H9 (cell line): ENCODE data around the gene MYH11. TPM values are rescaled to one million over a fixed set of nuclear protein-coding genes. Genes with fewer than 3 reads are reported as not detected.

Source experiments
- DNase-seq: peaks from one replicate; pipeline ENCODE4 v3.0.0-alpha.2; 2017
- H2AFZ ChIP-seq: one replicate; pipeline ENCODE4 v1.6.1; 2013; ENCODE audit warnings: mild to moderate bottlenecking, low read length, control low read depth, moderate library complexity
- H2AK5ac ChIP-seq: 2 replicates; pipeline ENCODE4 v1.6.1; 2013; ENCODE audit warnings: low read length, control low read depth, mixed read lengths; ENCODE audit not compliant: insufficient read length
- H2BK120ac ChIP-seq: one replicate; pipeline ENCODE4 v1.6.1; 2013; ENCODE audit warnings: low read depth, mild to moderate bottlenecking, low read length, control low read depth, inconsistent platforms; ENCODE audit not compliant: poor library complexity, severe bottlenecking
- H2BK12ac ChIP-seq: 2 replicates; pipeline ENCODE4 v1.6.1; 2013; ENCODE audit warnings: low read length, control low read depth, mixed read lengths, low read depth; ENCODE audit not compliant: insufficient read length
- H2BK15ac ChIP-seq: 2 replicates; pipeline ENCODE4 v1.6.1; 2013; ENCODE audit warnings: low read depth, low read length, control low read depth
- H2BK20ac ChIP-seq: one replicate; pipeline ENCODE4 v1.6.1; 2013; ENCODE audit warnings: low read depth, mild to moderate bottlenecking, low read length, control low read depth, inconsistent platforms; ENCODE audit not compliant: poor library complexity, severe bottlenecking
- H2BK5ac ChIP-seq: 2 replicates; pipeline ENCODE4 v1.6.1; 2013; ENCODE audit warnings: low read length, control low read depth, mixed read lengths; ENCODE audit not compliant: insufficient read length
- H3K14ac ChIP-seq: 2 replicates; pipeline ENCODE4 v1.6.1; 2013; ENCODE audit warnings: low read length, control low read depth; ENCODE audit not compliant: insufficient read depth
- H3K18ac ChIP-seq: 2 replicates; pipeline ENCODE4 v1.6.1; 2013; ENCODE audit warnings: low read depth, mild to moderate bottlenecking, mixed read lengths, low read length, control low read depth; ENCODE audit not compliant: insufficient read length
- H3K23ac ChIP-seq: 2 replicates; pipeline ENCODE4 v1.6.1; 2013; ENCODE audit warnings: low read length, control low read depth, mixed read lengths, low read depth; ENCODE audit not compliant: insufficient read length
- H3K23me2 ChIP-seq: 2 replicates; pipeline ENCODE4 v1.6.1; 2013; ENCODE audit warnings: low read depth, mild to moderate bottlenecking, mixed read lengths, low read length, control low read depth; ENCODE audit not compliant: insufficient read length, poor library complexity, severe bottlenecking
- H3K27ac ChIP-seq: 2 replicates; pipeline ENCODE4 v1.5.1; 2013; ENCODE audit warnings: low read length, control low read depth, mixed read lengths, low read depth; ENCODE audit not compliant: insufficient read length
- H3K27me3 ChIP-seq: 2 replicates; pipeline ENCODE4 v1.6.1; 2013; ENCODE audit warnings: low read length, control low read depth, inconsistent platforms; ENCODE audit not compliant: insufficient read depth
- H3K4ac ChIP-seq: 2 replicates; pipeline ENCODE4 v1.6.1; 2013; ENCODE audit warnings: low read depth, mild to moderate bottlenecking, control low read depth, inconsistent platforms, low read length, moderate library complexity
- H3K4me1 ChIP-seq: 2 replicates; pipeline ENCODE4 v1.6.1; 2013; ENCODE audit warnings: low read length, control low read depth, inconsistent platforms; ENCODE audit not compliant: insufficient read depth
- H3K4me2 ChIP-seq: 2 replicates; pipeline ENCODE4 v1.6.1; 2013; ENCODE audit warnings: low read length, control low read depth, mixed read lengths; ENCODE audit not compliant: insufficient read length, insufficient read depth
- H3K56ac ChIP-seq: 2 replicates; pipeline ENCODE4 v1.6.1; 2013; ENCODE audit warnings: low read depth, mild to moderate bottlenecking, mixed read lengths, low read length, control low read depth; ENCODE audit not compliant: insufficient read length
- H3K79me1 ChIP-seq: 2 replicates; pipeline ENCODE4 v1.6.1; 2013; ENCODE audit warnings: low read depth, mild to moderate bottlenecking, moderate library complexity, low read length, control low read depth, inconsistent platforms; ENCODE audit not compliant: insufficient read depth, poor library complexity, severe bottlenecking
- H3K79me2 ChIP-seq: 2 replicates; pipeline ENCODE4 v1.6.1; 2013; ENCODE audit warnings: low read length, control low read depth, inconsistent platforms; ENCODE audit not compliant: insufficient read depth
- H3K9ac ChIP-seq: 2 replicates; pipeline ENCODE4 v1.6.1; 2013; ENCODE audit warnings: low read length, control low read depth, mixed read lengths; ENCODE audit not compliant: insufficient read length; ENCODE audit errors: extremely low read depth
- H3K9me3 ChIP-seq: one replicate; pipeline ENCODE4 v1.6.1; 2013; ENCODE audit warnings: low read depth, low read length, inconsistent platforms; ENCODE audit not compliant: control insufficient read depth
- H3T11ph ChIP-seq: one replicate; pipeline ENCODE4 v1.6.1; 2013; ENCODE audit warnings: mild to moderate bottlenecking, low read length, control low read depth, inconsistent platforms
- H4K20me1 ChIP-seq: one replicate; pipeline ENCODE4 v1.6.1; 2013; ENCODE audit not compliant: control insufficient read depth, insufficient read length, insufficient read depth
- H4K5ac ChIP-seq: 2 replicates; pipeline ENCODE4 v1.6.1; 2013; ENCODE audit warnings: low read depth, mild to moderate bottlenecking, mixed read lengths, low read length, control low read depth; ENCODE audit not compliant: insufficient read length
- H4K8ac ChIP-seq: replicated peaks from 2 replicates; pipeline ENCODE4 v1.6.1; 2013; ENCODE audit warnings: low read length, control low read depth, mixed read lengths, low read depth; ENCODE audit not compliant: insufficient read length
- H4K91ac ChIP-seq: 2 replicates; pipeline ENCODE4 v1.6.1; 2013; ENCODE audit warnings: low read depth, mild to moderate bottlenecking, moderate library complexity, mixed read lengths, low read length, control low read depth; ENCODE audit not compliant: insufficient read length
- H3K27ac Mint-ChIP-seq, 3 experiments: 2 replicates in 2 of 3; 3 replicates in 1 of 3; pipeline ENCODE4 v1.8.0; 2020 to 2021; ENCODE audit warnings: mixed read lengths in 3 of 3, mild to moderate bottlenecking in 1 of 3, moderate library complexity in 1 of 3
- H3K27me3 Mint-ChIP-seq: 2 replicates; pipeline ENCODE4 v1.8.0; 2021; ENCODE audit warnings: low read depth, mild to moderate bottlenecking, moderate library complexity, mixed read lengths
- H3K36me3 Mint-ChIP-seq, 3 experiments: 2 replicates in 2 of 3; 3 replicates in 1 of 3; pipeline ENCODE4 v1.8.0; 2020 to 2021; ENCODE audit warnings: low read depth in 3 of 3, mixed read lengths in 3 of 3; ENCODE audit not compliant: insufficient read depth in 1 of 3
- H3K4me1 Mint-ChIP-seq, 2 experiments: 2 replicates each; pipeline ENCODE4 v1.8.0; 2020; ENCODE audit warnings: mixed read lengths in 2 of 2
- H3K4me3 Mint-ChIP-seq, 2 experiments: 2 replicates in 1 of 2; 3 replicates in 1 of 2; pipeline ENCODE4 v1.8.0; 2020 to 2021; ENCODE audit warnings: mild to moderate bottlenecking in 2 of 2, mixed read lengths in 2 of 2, moderate library complexity in 1 of 2
- H3K9me3 Mint-ChIP-seq, 2 experiments: 2 replicates in 1 of 2; 3 replicates in 1 of 2; pipeline ENCODE4 v1.8.0; 2020; ENCODE audit warnings: mild to moderate bottlenecking in 2 of 2, mixed read lengths in 2 of 2, moderate library complexity in 1 of 2
- CTCF ChIP-seq: fragments of 200-600 bp; sonication (generic); conservative IDR thresholded peaks from 3 replicates; pipeline ENCODE4 v1.8.0; 2021; ENCODE audit warnings: antibody characterized with exemption, mild to moderate bottlenecking
- WGBS: extraction: QIAGEN DNeasy Blood & Tissue Kit; methylation state at CpG from one replicate; pipeline ENCODE4 v1.1.7; 2013; ENCODE audit warnings: missing lambda C conversion rate, low lambda C conversion rate, mixed read lengths; ENCODE audit not compliant: insufficient read length; ENCODE audit errors: extremely low coverage; 5-methylcytosine and 5-hydroxymethylcytosine counted together
- total RNA-seq: library from RNA; stranded (reverse); gene quantifications from 2 replicates; pipeline ENCODE4 v1.2.1, GENCODE V29; 2021

The MYH11 gene
- total RNA-seq, 1 experiment from 2014 or later: 0.42 TPM

DNA sequence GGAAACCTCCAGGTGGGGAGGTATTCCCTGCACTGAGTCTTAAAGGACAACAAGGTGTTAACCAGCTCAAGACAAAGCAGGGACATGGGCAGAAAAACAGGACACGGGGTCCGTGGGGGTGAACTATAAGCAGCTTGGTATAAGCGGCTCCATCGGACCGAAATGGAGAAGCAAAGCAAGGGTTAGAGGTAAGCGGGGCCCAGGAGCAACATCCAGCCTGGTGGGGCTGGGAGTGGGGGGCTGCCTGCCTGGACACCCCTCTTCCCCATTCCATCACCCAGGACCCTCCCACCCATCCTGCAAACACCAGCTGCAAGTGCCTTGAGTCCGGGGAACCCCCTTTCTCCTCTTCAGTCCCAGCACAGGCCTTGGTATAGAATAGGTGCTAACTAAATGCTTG lies 29.5 kb downstream of the MYH11 start:
- no peaks in the 10 kb centered on the region for H3K9me3 Mint-ChIP-seq

More for the DNA sequence above, 29.5 kb downstream of the MYH11 start:
- Histone ChIP-seq H2AK5ac (no peak overlapping the region), H4K5ac (no peak overlapping the region), H4K20me1 (no peaks in the 10 kb centered on the region), H3K23ac (no peak overlapping the region), H2AFZ (no peak overlapping the region), H2BK15ac (no peak overlapping the region), H3K27me3 (no peaks in the 10 kb centered on the region), H3K9ac (no peak overlapping the region), H3K4me2 (no peak overlapping the region), H4K8ac (no peak overlapping the region), H3K14ac (no peak overlapping the region), H3K18ac (no peak overlapping the region), H3K23me2 (no peaks in the 10 kb centered on the region), H3K4ac (no peak overlapping the region), H3K27ac (no peak overlapping the region), H3K79me1 (no peaks in the 10 kb centered on the region), H3K4me1 (no peaks in the 10 kb centered on the region), H2BK120ac (no peak overlapping the region), H3K79me2 (no peaks in the 10 kb centered on the region), H4K91ac (no peak overlapping the region), H3T11ph (no peak overlapping the region), H2BK5ac (no peak overlapping the region), H3K9me3 (no peaks in the 10 kb centered on the region), H2BK12ac (no peak overlapping the region), H2BK20ac (no peak overlapping the region), H3K56ac (no peak overlapping the region)
- Mint-ChIP-seq H3K36me3 (no peaks in the 10 kb centered on the region), H3K4me3 (no peak overlapping the region), H3K27ac (no peak overlapping the region; a peak in 2 of 7 replicates), H3K27me3 (no peaks in the 10 kb centered on the region), H3K4me1 (peaks cover 2 to 3% of the 10 kb centered on the region in 2 experiments; a peak in 1 of 4 replicates)
- no peak for TF ChIP-seq CTCF
- WGBS: no CpG with 5 or more reads among the region's 7 CpGs
- DNase-seq: no peak
